ENCODE data around the gene BEND6.

DNA sequence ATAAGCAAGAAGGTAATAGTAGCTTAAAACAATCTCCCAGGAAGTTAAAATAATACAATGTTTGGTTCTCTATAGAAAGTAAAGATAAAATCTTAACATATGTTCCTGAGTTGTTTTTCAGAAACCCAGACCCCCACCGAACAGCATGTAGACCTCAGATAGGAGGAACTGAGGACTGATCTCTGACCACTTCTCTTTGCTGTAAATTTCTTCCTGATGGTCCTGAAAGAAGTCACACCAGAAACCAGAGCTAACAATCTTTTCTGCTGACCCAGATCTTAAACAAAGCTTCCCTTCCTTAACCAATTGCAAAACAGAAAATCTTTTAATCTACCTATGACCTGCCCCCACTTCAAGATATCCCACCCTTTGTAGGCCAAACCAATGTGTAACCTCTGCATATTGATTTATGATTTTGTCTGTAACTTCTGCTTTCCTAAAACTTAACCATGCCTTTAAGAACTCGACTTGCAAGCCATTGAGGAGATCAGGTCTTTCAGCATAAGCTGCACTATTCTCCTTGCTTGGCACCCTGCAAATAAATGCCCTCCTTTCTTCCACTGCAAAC, 21.9 kb upstream of the BEND6 start:
- TF ChIP-seq, protein P1, sequence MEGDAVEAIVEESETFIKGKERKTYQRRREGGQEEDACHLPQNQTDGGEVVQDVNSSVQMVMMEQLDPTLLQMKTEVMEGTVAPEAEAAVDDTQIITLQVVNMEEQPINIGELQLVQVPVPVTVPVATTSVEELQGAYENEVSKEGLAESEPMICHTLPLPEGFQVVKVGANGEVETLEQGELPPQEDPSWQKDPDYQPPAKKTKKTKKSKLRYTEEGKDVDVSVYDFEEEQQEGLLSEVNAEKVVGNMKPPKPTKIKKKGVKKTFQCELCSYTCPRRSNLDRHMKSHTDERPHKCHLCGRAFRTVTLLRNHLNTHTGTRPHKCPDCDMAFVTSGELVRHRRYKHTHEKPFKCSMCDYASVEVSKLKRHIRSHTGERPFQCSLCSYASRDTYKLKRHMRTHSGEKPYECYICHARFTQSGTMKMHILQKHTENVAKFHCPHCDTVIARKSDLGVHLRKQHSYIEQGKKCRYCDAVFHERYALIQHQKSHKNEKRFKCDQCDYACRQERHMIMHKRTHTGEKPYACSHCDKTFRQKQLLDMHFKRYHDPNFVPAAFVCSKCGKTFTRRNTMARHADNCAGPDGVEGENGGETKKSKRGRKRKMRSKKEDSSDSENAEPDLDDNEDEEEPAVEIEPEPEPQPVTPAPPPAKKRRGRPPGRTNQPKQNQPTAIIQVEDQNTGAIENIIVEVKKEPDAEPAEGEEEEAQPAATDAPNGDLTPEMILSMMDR (IDR thresholded peaks at IDR 0.05; ENCODE audit: low read depth, low read length, poor library complexity, severe bottlenecking), result no peak
- no peak for TF ChIP-seq EZH2phosphoT487 (IDR thresholded peaks at IDR 0.05; ENCODE audit: borderline replicate concordance, low read length)

All from DOHH2 (cell line).